Measurements from ENCODE around the gene CES4A. TPM values are rescaled to one million over a fixed set of nuclear protein-coding genes. Genes with fewer than 3 reads are reported as not detected.

The CES4A gene
- total and polyA plus RNA-seq, 2 of the 13 experiments (the other 11 are each of a cell fraction or from before 2014, with no cell fraction given): 0.09 to 0.17 TPM

DNA sequence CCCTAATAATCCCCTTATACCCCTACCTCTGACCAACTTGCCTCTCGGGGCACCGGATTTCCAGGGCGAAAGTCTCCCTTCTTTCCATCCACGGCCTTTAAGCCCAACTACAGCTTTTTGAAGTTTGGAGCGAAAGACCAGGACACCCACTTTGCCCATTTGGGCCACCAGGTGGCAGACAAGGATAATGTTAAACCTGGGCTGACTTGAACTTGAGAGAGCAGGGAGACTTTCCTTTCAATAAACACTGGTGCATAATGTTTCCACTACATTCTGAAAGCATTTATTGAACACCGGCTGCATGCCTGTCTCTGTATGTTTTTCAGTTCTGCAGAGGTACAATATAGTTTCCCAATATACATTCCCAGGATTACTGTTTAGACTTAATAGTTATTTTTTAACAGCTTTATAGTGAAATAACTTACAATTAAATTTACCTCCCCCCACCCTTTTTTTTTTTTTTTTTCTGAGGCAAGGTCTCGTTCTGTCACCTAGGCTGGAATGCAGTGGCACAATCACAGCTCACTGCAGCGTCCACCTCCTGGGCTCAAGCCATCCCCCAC, 34.2 kb upstream of the CES4A start (continued):
- TF ChIP-seq, protein P1, sequence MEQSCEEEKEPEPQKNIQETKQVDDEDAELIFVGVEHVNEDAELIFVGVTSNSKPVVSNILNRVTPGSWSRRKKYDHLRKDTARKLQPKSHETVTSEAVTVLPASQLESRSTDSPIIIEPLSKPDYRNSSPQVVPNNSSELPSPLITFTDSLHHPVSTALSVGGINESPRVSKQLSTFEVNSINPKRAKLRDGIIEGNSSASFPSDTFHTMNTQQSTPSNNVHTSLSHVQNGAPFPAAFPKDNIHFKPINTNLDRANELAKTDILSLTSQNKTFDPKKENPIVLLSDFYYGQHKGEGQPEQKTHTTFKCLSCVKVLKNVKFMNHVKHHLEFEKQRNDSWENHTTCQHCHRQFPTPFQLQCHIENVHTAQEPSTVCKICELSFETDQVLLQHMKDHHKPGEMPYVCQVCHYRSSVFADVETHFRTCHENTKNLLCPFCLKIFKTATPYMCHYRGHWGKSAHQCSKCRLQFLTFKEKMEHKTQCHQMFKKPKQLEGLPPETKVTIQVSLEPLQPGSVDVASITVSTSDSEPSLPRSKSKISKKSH (CRISPR knock-in tag; IDR thresholded peaks at IDR 0.05; ENCODE audit: borderline replicate concordance): no peak
- TF ChIP-seq, protein P2, sequence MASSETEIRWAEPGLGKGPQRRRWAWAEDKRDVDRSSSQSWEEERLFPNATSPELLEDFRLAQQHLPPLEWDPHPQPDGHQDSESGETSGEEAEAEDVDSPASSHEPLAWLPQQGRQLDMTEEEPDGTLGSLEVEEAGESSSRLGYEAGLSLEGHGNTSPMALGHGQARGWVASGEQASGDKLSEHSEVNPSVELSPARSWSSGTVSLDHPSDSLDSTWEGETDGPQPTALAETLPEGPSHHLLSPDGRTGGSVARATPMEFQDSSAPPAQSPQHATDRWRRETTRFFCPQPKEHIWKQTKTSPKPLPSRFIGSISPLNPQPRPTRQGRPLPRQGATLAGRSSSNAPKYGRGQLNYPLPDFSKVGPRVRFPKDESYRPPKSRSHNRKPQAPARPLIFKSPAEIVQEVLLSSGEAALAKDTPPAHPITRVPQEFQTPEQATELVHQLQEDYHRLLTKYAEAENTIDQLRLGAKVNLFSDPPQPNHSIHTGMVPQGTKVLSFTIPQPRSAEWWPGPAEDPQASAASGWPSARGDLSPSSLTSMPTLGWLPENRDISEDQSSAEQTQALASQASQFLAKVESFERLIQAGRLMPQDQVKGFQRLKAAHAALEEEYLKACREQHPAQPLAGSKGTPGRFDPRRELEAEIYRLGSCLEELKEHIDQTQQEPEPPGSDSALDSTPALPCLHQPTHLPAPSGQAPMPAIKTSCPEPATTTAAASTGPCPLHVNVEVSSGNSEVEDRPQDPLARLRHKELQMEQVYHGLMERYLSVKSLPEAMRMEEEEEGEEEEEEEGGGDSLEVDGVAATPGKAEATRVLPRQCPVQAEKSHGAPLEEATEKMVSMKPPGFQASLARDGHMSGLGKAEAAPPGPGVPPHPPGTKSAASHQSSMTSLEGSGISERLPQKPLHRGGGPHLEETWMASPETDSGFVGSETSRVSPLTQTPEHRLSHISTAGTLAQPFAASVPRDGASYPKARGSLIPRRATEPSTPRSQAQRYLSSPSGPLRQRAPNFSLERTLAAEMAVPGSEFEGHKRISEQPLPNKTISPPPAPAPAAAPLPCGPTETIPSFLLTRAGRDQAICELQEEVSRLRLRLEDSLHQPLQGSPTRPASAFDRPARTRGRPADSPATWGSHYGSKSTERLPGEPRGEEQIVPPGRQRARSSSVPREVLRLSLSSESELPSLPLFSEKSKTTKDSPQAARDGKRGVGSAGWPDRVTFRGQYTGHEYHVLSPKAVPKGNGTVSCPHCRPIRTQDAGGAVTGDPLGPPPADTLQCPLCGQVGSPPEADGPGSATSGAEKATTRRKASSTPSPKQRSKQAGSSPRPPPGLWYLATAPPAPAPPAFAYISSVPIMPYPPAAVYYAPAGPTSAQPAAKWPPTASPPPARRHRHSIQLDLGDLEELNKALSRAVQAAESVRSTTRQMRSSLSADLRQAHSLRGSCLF (CRISPR knock-in tag; IDR thresholded peaks at IDR 0.05; ENCODE audit: borderline replicate concordance): no peak
- TF ChIP-seq ZNF317 (CRISPR knock-in tag; IDR thresholded peaks at IDR 0.05) (no peak), ZFYVE20 (CRISPR knock-in tag; IDR thresholded peaks at IDR 0.05; ENCODE audit: borderline replicate concordance, low read depth) (no peak), SRSF4 (IDR thresholded peaks at IDR 0.05; ENCODE audit: low read depth, low read length, poor library complexity, severe bottlenecking) (no peak), RBM22 (optimal IDR thresholded peaks at IDR 0.05; ENCODE audit: low read length) (no peak), MXD4 (CRISPR knock-in tag; IDR thresholded peaks at IDR 0.05) (no peak), ZKSCAN8 (CRISPR knock-in tag; IDR thresholded peaks at IDR 0.05; ENCODE audit: borderline replicate concordance) (peak; percentile 100), TSC22D2 (CRISPR knock-in tag; IDR thresholded peaks at IDR 0.05; ENCODE audit: borderline replicate concordance) (no peak), ZFY (CRISPR knock-in tag; IDR thresholded peaks at IDR 0.05) (no peak), ZNF451 (CRISPR knock-in tag; IDR thresholded peaks at IDR 0.05) (no peak), ZNF460 (CRISPR knock-in tag; IDR thresholded peaks at IDR 0.05; ENCODE audit: borderline replicate concordance) (no peak), FOXA1 (IDR thresholded peaks at IDR 0.05) (no peak), FOXA1 (CRISPR knock-in tag; IDR thresholded peaks at IDR 0.05) (no peak), FOXA3 (CRISPR knock-in tag; IDR thresholded peaks at IDR 0.05) (peak; percentile 70)
- TF ChIP-seq, protein P3, sequence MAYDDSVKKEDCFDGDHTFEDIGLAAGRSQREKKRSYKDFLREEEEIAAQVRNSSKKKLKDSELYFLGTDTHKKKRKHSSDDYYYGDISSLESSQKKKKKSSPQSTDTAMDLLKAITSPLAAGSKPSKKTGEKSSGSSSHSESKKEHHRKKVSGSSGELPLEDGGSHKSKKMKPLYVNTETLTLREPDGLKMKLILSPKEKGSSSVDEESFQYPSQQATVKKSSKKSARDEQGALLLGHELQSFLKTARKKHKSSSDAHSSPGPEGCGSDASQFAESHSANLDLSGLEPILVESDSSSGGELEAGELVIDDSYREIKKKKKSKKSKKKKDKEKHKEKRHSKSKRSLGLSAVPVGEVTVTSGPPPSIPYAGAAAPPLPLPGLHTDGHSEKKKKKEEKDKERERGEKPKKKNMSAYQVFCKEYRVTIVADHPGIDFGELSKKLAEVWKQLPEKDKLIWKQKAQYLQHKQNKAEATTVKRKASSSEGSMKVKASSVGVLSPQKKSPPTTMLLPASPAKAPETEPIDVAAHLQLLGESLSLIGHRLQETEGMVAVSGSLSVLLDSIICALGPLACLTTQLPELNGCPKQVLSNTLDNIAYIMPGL (CRISPR knock-in tag; IDR thresholded peaks at IDR 0.05; ENCODE audit: borderline replicate concordance in 1 of 2, low read depth in 1 of 2): peak; percentile 77 to 91; a peak in 3 of 4 replicates
- TF ChIP-seq, protein P4, sequence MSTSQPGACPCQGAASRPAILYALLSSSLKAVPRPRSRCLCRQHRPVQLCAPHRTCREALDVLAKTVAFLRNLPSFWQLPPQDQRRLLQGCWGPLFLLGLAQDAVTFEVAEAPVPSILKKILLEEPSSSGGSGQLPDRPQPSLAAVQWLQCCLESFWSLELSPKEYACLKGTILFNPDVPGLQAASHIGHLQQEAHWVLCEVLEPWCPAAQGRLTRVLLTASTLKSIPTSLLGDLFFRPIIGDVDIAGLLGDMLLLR (CRISPR knock-in tag; IDR thresholded peaks at IDR 0.05): no peak
- TF ChIP-seq, protein P5, sequence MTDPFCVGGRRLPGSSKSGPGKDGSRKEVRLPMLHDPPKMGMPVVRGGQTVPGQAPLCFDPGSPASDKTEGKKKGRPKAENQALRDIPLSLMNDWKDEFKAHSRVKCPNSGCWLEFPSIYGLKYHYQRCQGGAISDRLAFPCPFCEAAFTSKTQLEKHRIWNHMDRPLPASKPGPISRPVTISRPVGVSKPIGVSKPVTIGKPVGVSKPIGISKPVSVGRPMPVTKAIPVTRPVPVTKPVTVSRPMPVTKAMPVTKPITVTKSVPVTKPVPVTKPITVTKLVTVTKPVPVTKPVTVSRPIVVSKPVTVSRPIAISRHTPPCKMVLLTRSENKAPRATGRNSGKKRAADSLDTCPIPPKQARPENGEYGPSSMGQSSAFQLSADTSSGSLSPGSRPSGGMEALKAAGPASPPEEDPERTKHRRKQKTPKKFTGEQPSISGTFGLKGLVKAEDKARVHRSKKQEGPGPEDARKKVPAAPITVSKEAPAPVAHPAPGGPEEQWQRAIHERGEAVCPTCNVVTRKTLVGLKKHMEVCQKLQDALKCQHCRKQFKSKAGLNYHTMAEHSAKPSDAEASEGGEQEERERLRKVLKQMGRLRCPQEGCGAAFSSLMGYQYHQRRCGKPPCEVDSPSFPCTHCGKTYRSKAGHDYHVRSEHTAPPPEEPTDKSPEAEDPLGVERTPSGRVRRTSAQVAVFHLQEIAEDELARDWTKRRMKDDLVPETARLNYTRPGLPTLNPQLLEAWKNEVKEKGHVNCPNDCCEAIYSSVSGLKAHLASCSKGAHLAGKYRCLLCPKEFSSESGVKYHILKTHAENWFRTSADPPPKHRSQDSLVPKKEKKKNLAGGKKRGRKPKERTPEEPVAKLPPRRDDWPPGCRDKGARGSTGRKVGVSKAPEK (CRISPR knock-in tag; IDR thresholded peaks at IDR 0.05; ENCODE audit: borderline replicate concordance): no peak
